GM18499 (cell line): ENCODE data around the gene PCBP3.

ENCODE experiments used
- ATAC-seq: cut with Tn5 transposase; IDR thresholded peaks from one replicate; pipeline ENCODE4 v1.9.1; 2021; ENCODE audit warnings: moderate number of reproducible peaks; ENCODE audit not compliant: insufficient read depth, unreplicated experiment

Gene PCBP3

DNA sequence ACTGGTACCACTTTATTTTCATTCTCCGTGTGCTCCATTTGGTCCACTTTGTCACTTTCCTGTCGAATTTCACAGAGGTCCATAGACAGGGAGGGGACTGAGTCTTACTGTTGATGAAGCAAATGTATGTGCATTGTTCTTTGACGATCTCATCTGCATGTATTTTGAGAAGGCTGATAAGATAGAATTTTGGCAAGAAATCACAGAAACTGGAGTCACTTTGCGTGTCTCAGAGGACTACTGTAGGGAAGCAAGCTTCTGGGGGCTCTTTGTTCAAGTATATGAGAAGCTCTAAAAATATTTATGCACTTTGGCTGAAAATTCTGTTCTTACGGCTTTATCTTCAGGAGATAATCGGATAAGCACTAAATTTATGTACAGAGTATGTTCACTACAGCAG lies 78.1 kb downstream of the PCBP3 start:
- no peak for ATAC-seq

DNA sequence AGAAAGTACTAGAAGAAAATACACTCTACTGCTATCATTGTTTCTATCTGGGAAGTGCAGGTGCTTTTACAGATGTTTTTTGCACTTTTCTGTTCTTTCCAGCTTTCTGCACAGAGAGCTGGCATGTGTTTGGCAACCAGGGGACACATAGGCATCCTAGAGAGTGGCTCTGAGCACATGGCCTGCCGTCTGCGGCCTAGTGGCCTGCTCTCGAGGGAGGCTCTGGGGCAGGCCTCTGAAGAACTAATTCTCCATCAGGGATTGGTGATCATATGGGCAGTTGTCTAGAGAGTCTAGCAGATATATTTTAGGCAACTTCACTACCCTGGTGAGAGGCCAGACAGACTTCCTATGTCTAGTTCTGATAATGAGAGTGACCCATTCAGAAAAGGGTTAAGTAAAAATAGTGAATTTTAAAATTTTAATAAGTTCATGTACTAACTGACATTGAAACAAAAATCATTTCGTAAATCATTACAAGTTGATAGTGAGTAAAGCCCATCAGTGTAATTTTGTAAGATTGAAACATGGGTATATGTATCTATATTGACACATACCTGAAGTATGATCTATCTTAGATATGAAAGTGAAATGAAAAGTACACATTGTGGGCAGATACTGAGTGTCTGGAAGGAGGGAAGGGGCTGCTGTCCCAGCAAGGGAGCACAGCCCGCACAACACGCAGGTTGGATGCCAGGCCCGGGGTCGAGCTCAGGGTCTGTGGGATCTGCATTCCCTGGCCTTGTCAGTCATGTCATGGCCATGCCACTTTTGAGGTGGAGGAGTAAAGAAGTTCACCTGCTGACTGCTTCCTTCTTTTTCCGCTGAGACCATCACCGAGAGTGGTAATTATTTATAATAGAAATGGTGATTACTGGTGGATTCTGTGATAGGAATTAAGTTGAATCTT lies 79.8 kb downstream of the PCBP3 start:
- no peak for ATAC-seq

DNA sequence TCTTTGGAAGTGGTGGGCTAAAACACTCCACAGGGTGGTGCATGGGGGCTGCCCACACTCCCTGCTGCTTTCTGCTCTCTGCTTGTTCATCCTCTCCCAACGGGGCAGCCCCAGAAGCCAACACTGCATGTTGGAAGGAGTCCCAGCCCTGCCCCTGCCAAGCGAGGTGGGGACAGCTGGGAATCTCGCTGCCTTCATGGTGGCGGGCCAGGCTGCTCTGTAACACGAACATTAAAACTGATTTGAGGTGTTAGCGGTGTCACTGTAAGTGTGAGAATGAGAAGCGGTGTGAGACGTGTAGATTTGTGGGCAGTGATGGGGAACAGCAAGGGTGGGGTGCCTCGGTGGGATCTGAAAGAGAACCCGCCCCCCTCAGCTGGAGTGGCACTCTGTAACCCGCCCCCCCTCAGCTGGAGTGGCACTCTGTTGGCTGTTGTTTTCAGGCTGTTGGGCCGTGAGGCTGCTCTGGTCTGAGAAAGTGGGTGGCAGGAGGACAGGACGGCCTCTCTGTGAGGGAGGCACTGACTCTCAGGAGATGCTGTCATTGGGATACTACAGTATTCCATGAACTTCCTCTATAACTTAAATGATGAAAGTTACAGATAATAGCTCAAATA lies 80.9 kb downstream of the PCBP3 start:
- ATAC-seq: no peak

DNA sequence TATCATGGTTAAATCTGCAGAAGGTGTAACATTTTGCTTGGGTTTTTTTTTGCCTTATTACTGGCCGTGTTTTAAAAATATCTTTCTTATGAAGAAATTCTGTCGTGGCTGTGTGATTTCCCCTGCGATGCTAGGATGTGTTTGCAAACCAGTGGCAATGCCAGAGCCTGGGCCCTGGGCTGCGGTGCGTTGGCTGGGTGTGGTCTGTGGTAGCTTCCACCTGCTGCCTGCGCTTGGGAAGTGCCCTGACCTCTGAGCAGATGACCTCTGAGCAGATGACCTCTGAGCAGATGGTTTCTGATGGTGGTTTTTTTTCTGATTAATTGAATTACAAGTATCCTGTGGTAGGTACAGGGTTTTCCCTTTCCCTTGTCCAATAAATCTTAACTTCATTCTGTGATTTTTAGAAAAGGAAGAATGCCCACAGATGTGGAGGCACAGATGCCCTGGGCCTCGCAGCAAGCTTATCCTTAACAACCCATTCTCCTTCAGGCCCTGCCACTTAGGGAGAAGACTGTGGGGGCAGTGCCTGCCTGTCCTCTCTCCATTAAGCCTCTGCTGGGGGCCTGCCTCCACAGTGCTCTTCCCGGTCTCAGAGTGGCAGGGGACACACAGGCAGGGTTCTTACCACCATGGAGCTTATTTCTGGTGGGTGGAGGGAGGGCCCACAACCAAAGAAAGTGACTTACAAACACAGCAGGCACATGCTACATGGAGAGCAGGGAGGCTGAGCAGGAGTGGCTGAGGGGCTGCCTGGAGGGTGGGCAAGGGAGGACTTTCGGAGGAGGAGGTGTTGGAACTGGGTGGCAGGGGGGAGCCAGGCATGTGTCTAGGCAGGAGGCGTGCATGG lies 81.7 kb downstream of the PCBP3 start:
- no peak for ATAC-seq

DNA sequence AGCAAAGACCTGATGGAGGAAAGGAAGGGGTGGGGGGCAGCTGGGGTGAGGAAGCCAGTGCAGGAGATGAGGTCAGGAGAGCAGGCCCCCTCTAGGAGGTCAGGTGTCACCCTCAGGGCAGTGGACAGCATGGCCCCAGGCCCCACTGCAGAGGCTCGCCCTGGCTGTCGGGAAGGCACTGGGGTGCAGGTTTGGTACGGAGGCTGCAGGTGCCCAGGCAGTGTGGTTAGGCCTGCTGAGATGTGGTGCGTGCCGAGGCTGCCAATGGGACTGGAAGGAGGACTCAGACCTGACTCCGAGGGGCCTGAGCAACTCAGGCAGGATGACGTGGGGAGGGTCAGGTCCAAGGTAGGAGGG lies 82.3 kb downstream of the PCBP3 start:
- no peak for ATAC-seq

DNA sequence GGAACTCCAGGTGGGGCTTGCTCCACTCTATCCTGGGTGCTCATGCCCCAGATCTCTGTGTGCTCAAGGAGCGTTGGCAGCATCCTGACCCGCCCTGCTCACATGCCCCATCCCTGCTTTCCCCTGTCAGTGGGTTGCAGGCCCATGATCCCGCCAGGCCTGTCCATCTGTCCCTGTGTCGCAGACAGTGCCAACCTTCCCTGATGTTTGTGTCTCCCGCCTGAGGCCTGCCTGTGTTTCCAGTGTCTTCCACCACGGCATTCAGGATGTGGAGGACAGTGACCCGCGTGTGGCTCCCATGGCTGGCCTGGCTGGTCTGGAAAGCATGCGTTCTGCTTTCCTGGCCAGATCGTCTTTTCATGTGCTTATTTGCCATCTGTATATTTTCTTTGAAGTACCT lies 82.9 kb downstream of the PCBP3 start:
- ATAC-seq: no peak

DNA sequence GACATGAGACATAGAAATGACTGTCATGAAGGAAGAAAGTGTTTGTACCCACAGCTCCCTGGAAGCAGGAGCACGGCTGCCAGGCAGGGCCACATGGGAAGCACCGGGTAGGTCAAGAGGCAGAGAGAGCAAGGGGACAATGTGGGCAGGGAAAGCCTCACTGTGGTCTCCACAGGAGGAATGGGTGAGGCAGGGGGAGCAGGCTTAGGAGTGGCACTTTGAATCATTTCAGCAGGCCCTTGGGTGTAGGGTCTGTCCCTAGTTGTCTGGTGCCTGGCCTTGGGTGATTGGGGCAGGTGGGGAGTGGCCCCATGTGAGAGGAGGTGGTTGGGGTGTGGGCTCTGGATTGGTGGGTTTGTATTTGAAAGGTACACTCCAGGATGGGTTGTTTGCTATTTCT lies 83.9 kb downstream of the PCBP3 start:
- ATAC-seq: no peak

DNA sequence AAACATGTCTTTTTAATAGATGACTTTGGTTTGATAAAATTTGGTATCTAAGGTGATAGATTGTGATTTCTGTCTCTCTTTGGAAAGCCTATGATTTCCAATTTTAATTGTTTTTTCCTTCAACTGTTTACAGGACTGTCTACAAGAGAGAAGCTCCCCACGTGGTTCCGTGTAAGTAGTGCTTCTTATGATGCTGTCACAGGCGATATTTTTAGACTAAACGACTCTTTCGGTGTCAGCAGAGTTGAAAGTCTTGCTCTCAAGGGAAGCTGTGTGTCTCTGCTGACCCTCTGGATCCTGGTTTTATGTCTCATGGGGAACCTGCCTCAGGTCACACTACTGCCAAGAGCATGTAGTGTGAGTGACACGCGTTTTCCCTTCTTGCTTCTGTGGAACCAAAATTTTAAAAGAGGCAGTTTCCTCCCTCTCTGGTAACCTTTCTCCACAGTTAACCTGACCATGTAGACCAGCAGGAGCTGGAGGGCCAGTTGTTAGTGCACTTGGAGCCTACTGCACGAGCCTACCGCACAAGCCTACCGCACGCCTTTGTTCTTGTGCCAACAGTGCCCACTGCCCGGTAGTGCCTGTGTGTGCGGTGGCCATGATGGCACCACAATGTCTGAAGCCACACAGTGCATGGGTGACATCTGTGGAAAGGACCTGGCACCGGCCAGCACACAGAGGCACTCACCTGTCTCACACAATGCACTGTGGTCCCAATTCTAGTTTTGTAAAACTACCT lies 91.9 kb downstream of the PCBP3 start:
- ATAC-seq: no peak

DNA sequence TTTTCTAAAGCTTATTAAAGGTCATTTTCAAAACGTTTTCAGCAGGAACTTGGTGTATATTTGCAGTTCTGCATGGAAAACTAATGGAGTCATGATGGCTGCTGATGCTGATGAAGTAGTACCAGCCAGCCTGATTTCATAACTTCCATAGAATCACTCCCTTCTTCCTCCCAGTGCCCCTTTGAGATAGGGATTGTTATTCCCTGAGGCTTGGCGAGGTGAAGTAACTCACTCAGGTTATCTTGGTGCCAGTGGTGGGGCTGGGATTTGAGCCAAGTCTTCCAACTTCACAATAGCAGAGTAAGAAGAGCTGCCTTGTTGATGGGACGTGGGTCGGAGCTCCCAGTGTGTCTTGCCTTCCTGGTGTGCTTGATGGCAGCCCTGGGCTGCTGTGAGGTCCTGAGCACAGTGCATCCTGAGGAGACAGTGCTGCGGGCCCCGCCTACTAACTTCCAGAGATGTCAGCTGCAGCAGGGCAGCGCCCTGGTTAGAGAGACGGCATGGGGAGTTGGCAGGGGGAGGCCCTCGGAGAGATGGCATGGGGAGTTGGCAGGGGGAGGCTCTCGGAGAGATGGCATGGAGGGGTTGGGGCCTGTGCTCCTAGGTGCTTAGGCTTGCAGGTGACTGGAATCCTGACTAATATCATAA lies 92.6 kb downstream of the PCBP3 start:
- no peak for ATAC-seq

DNA sequence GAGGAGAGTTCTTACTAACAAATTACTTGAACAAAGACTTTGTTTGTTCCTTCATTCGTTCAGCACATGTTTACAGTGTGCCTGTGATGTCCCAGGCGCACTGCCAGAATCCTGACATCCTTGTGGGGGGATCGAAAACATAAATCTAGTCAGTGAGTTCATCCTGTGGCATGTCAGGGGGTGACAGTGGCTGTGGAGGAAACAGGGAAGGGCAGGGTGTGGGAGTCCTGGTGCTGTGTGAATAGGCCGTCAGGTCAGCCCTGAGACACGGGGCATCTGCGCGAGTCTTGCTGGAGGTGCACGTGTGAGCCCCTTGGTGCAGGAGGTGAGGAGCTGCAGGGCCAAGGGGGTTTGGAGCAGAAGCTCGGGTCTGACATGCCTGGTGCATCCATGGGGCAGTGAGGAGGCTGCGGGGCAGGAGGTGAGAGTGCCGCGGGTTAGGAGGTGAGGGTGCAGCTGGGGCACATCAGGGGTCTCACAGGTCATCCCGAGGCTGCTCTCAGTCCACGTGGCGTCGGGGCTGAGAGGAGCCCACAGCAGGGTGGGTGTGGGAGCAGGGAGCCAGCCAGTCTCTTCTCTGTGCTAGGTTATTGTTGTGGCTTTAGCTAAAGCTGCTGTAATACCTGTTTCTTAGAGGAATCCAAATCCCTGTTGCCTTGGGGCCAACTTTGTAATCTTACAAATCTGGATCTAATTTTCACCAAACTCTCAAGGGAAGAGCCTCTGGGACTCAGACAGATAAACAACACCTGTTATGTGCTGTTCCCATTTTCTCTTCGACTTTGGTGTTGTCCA lies 93.4 kb downstream of the PCBP3 start:
- ATAC-seq: no peak

DNA sequence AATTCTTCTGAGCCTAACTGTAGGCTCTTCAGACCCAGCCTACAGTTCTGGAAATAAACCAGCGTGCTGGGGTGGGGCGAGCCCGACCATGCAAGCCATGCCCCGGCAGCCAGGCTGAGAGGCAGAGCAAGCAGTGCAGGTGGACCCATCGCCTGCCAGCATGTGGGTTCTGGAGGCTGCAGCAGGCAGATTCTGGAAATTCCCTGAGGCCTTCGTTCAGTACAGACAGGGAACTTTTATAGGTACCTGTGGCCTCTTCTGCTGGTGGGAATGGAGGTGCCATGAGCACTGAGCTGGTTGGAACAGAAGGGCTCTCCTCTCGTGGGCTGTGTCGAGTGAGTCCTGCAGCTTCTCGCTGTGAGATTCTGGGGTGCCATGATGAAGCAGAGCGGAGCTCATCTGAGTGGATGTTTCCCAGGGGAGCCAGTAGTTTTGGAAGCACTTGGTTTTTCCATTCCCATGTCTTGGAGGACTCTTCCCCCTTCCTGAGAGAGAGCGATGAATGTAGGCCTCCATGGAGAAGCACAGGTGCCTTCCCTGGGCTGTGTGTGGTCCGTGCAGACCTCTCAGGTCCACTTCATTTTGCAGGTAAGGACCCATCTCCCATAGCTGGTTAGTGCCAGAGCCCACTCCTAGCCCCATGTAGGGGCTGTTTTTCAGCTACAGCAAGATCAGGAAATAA lies 94.1 kb downstream of the PCBP3 start:
- ATAC-seq: no peak

DNA sequence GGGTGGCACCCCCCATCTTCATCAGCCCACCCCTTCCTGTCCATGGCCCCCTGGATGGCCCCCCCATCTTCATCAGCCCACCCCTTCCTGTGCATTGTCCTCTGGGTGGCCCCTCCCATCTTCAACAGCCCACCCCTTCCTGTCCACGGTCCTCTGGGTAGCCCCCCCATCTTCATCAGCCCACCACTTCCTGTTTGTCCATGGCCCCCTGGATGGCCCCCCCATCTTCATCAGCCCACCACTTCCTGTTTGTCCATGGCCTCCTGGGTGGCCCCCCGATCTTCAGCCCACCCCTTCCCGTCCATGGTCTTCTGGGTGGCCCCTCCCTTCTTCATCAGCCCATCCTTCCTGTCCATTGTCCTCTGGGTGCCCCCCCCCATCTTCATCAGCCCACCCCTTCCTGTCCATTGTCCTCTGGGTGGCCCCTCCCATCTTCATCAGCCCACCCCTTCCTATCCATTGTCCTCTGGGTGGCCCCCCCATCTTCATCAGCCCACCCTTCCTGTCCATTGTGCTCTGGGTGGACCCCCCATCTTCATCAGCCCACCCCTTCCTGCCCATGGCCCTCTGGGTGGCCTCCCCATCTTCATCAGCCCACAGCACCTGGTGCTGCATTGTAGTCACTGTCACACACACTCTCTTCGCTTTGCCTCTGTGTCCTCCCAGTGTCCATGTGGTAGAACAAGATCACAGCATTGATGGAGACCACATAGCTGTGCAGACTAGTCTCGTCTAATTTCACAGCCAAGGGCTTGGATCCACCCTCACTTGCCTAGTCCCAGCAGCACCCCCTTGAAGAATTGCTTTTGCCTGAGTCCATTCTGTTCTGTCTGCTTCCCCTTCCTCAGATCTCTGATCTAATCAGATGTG lies 95.9 kb downstream of the PCBP3 start:
- ATAC-seq: no peak

DNA sequence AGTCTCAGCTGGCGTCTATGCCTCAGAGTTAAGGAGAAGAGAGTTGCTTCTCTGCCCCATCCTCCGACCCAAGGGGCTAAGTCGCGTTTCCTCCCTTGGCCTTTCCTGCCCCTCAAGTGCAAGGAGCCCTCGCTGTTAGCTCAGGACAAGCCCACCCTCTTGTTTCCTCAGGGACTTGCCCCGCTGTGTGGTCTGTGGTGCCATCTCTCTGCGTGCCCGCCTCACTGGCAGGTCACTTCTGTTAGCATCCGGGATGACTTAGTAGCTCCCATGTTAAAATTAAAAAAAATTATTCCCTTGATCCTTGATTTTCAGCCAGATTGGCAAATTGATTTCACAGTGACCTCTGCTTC lies 96.5 kb downstream of the PCBP3 start:
- ATAC-seq: no peak

DNA sequence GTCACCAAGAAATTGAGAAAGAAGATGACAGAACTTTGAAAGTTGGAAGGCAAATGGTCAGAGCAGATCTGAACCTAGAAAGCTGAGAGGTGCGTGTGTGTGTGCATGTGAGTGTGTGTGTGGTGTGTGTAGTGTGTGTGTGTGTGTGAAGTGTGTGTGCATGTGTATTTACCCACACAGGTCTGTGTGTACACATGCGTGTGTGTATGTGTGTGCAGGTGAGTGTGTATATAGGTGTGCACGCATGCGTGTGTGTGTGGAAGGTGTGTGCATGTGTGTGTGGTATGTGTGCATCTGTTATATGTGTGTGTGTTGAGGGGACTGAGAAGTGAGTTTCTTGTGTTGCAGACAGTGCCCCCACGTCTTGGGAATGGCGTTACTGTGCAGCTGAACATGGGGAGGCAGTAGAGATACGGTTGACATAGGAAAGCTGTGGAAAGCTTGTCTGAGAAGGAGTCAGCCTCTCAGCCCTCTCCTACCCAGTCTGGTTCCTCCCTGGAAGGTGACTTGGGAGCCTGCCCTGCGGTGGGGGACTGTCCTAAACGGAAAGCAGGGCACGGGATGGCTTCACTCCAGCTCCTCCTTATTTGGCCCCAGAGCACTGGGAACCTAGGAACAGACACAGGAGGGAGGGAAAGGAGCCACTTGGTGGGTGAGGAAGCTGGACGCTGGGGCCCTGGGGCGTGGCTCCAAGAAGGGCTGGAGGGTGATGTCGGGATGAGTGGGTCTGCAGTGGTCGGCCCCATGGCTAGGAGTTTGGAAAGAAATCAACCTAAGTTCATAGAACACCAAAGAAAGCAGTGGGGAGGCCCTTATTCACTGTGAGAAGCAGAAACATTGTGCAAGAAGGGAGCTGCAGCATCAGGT lies 97.2 kb downstream of the PCBP3 start:
- ATAC-seq: no peak

DNA sequence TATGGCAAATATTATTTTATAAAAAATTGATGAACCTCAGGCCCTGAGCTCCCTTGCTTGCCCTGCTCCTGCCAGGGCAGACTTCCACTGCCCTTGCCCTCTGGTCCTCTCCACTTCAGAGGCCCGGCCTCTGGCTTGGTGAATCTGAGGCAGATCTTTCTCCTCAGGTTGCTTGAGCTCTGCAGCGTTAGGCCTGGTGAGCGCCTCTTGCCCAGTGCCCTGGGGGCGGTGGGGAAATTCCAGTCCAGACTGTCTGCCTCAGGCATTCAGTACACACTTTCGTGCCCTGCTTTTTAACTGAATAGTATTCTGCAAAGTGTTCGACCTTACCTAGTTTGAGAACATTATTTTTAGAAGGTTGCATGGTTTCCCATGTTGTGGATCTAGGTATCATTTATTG lies 98.2 kb downstream of the PCBP3 start:
- no peak for ATAC-seq

DNA sequence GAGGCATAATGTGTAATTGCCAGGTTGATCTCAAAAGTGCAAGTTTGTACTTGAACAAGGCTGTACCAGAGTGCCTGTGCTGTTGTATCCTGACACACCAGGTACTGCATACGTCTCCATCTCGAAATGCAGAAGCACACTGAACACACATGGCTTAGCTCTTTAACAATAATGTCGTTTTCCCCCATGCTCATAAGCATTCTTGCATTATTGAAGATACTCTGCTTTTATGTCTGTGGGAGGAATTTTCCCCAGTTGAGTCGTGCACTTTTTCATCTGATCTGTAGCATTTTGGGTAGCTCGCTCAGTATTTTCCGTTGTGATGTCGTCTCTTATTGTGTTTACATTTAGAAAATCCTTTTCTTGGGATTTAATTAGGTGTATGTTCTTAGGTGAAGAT lies 98.7 kb downstream of the PCBP3 start:
- ATAC-seq: no peak

DNA sequence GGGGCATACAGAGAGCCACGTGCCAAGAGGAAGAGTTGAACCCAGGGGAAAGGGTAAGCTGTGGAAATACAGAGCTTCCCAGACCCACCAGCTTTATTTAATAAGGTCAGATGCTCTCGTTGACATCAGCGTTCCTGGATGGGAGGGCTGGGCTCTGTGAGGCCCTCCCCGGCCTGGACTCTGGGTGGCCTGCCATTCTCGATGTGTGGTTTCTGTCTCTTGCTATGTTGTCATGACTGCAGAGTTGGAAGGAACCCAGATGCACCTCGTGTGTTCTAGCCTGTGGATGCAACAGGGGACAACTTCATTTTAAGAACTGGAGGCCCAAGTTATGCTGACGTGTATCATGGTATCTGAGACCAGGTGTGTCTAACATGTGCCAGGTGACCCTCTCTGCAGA lies 101.7 kb downstream of the PCBP3 start:
- no peak for ATAC-seq
